ENCODE measurements around the gene TMEM222. TPM values are rescaled to one million over a fixed set of nuclear protein-coding genes. Genes with fewer than 3 reads are reported as not detected.

TMEM222 gene
- total RNA-seq, 1 donor from 2014 or later: 20.9 TPM

DNA sequence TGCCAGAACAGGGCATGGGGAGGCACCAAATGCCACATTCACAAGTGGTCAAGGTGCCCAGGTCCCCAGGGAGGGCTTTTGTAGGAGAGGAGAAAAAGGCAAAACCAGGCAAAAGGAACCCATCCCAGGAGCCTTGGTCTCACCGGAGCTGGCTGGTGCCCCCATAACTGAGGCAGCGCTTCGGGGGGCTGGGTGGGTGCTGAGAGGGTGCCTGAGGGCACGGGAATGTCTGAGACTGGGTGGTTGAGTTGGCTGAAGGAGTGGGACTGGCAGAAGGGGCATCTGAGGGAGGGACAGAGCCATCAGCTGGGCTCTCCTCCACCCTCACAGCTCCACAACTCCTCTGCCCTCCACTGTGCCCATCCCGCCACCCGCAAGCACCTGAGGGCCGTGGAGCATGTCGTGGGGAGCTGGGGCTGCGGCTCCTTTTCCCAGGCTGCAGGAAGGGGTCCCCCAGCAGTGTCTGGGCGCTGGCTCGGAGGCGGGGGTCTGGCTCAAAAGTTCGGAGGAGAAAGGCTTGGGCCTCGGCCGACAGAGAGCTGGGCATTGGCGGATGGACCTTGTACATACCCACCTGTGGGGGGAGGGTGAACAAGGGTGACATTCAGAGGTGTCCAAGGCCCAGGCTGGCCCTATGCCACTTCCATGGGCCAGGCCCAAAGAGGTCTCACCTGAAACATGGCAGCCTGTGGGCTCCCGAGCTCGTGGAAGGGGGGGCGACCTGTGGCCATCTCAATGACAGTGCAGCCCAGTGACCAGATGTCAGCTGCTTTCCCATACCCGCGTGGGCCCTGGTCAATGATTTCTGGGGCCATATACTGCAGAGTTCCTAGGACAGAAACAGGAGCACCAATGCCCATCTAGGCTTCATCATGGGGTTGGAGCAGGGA lies 36.3 kb downstream of the TMEM222 start:
- no peak for DNase-seq (ENCODE audit: low read depth in 2 of 2)

DNA sequence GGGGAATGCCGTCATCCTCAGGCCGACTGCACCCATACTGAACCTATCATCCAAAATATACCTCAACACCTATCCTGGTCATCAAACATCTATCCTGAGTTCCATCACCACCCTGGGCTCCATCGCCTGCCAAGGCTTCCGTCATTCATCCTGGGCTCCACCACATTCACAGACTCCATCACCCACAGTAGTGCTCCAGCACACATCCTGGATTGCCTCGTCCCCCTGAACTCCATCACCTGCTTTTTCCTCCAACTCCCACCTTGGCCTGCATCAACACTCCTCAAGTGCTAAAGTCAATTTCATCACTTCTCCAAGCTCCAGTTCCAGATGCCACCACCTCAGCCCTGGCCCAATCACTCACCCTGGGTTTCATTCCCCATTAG lies 37.0 kb downstream of the TMEM222 start:
- no peak for DNase-seq (ENCODE audit: low read depth in 2 of 2)

DNA sequence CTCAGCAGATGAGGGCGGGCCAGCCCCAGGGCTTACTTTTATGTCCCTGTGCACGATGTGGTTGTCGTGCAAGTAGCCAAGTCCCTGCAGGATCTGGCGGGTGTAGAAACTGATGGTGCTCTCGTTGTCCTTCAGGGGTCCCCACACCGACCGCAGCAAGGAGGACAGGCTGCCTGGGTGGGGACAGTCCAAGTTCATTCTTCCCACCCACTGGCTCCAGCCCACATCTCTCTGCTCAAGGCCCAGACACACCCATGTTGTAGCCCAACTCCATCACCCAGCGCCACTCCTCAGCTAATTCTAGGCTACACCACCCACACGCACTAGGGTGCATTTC lies 37.8 kb downstream of the TMEM222 start:
- no peak for DNase-seq (ENCODE audit: low read depth in 2 of 2)

DNA sequence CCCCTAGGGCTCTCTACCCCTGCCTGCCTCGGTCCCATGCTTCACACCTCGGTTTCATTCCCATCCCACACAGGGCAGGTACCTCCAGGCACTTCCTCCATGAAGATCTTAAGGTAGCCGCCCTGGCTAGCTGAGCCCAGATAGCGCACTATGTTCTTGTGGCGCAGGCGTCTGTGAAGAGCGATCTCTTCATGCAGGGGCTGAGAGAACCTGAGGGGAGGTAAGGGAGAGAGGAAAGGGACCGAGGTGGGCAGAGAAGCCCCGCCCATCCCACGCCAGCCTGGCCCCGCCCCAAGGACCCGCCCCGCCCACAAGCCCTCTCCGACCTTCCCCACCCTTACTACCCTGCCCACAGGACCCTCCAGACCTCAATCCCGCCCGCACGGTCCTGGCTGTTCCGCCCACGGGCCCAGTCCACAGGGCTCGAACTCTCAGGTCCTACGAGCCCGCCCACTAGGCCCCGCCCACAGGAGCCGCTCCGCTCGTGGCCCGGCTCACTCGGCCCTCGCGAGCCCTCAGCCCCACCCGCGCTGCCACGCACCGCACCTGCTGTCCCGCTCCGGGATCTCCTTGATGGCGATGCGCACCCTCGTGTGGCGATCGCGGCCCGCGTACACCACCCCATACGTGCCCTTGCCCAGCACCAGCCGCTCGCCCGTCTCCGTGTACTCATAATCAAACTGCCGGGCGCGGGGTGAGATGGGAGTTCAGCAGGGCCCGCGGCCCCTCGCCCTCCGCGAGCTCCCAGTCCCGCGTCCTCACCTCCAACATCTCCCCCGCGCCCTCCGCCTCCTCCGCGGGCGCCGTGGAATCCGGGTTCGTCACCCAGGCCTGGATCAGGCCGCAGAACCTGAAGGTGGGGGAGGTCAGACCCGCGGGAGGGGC lies 38.4 kb downstream of the TMEM222 start:
- peak in 1 of 2 donors; percentile 19 for DNase-seq (ENCODE audit: low read depth in 2 of 2)

DNA sequence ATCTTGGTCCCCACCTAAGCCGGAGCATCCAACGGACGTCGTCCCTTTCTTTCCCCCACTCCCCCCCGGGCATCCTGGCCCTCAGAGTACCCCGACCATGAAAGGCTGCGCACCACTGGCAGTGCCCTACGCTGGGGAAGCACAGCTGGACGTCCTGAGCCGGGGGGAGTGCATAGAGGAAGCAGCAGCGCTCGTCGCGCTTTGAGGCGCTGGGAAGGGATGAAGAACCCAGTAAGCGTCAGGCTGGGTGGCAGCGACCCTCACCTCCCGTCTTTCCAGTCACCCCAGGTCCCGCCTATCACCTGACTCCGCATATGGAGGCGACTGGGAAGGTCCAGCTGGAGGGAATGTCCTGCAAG lies 39.1 kb downstream of the TMEM222 start:
- DNase-seq (ENCODE audit: low read depth in 2 of 2): no peak

DNA sequence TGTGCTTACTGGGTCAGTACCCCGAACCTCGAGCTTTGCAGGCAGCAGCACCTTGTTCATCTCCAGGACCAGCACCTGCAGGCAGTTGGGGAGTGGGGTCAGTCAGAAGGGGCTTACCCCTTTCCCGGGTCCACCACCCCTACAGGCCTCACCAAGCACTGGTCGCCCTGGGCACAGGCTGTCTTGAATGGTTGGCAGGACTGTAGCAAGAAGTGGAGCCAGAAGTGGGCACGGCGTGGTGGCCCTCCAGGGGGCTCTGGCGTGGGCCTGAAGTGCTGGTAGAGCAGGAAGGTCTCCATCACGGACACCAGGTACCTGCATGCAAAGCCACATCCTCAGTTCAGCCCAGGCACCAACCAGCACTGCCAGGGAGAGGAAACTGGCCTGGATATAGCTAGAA lies 39.6 kb downstream of the TMEM222 start:
- no peak for DNase-seq (ENCODE audit: low read depth in 2 of 2)

DNA sequence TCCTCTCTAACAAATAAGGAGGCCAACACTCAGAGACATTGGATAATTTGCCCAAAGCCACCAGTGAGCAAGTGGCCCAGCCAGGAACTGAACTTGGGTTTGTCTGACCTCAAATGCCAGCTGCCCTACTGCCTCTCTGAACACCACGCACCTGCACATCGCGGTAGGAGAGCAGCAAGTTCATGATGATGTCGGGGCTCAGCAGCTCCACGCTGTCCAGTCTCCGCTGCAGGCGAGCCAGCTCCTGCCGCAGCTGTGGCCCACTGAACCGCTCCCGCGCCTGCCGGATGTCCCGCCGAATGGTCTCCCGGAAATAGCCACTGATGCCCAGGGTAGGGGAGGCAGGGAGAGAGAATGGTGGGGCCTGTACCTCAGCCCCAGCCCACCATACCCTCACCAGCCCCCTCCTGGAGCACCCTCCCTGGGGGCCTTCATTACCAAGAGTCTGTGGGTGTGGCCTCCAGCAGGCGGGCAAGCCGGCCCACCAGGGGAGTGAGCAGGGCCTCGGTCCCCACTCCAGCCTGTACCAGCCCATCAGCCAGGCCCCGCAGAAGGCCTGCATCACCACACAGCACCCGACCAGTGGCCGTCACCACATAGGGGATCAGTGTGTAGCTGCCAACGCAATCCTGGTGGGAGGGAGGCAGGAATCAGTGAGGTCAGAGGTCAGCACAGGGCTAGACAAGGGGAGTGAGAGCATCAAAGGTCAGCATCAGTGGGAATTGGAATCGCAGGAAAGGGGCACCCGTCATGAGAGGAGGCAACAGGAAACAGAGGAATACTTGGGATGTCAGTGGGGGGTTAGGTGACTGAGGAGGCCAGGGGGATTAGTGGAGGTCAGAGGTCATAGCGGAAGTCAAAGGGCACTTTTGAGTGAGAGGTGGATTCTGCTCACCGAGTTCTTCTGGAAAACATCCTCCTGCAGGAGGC lies 42.1 kb downstream of the TMEM222 start:
- DNase-seq (ENCODE audit: low read depth in 2 of 2): no peak

DNA sequence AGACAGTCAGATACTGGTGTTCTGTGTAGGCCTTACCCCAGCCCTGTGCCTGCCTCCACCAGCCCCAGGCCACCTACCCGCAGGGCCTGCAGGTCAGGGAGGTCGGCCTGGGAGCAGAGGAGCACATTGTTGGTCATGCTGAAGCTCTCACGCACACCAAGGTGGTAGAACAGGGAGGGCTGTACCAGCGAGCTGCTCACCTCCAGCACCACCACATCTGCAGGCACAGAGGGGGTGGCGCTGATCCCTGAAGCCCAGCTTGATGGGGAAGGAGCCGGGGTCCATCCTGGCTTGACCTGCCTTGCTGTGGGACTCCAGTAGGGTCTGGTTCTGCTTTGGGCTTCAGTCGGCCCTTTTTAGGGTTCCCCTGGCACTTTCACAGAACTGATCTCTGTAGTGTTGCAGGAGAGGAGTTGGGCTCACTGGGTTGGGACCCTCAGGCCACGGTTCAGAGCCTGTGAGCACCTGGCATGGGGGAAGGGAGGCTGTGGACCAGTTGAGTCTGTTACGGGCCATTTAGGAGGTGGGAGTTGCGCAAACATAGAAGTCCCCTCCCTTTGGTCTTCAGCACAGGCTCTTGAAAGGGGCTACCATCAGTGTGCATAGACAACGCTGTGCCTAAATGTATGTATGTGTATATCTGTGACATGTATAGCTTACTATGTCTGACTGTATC lies 42.9 kb downstream of the TMEM222 start:
- no peak for DNase-seq (ENCODE audit: low read depth in 2 of 2)

DNA sequence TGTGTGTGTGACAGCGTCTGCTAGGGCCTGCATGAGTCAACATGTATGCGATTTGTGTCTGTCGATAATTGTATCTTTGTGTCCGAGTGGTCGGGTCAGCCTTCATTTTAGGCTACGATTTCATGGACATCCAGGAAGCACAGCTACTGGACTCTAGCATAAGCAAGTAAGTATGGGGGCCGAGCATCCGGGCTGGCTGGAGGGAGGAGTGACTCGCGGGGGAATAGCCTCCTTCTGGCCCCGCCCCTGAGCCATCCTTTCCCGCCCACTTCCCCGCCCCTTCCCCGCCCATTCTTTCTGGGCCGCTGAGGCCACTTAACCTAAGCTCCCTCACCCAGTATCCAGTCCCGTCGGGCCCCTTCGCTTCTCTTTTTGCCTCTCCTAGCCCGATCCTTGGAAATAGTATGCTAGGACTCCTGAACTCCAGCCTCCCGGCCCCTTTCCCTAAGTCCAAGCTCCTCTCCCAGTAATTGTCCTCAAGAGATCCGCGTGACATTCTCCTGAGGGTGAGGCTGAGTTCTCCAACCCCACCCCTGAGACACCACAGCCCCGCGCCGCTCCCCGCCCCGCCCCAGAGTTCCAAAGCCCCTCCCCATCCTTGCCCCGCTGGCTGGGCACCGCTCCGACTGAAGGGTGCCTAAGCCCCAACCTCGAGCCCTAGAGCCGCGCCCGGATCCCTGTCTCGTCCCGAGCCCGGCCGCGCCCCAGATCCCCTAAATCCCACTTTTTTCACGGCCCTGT lies 43.6 kb downstream of the TMEM222 start:
- DNase-seq (ENCODE audit: low read depth in 2 of 2): peak; percentile 47 to 86

DNA sequence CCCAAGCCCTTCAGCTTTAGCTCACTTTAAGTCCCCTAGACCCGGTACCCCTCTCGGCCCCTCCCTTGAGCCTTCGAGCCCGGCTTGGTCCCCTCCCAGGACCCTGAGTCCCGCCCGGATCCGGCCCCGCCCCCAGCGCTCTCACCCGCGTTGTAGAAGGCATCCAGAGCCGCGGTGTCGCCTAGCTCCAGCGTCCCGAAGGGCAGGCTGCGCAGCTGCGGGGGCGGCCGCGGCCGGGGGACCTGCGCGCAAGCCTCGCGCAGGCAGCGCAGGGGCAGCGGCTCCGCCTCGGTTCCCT lies 44.1 kb downstream of the TMEM222 start:
- DNase-seq (ENCODE audit: low read depth in 2 of 2): peak; percentile 35 to 82

DNA sequence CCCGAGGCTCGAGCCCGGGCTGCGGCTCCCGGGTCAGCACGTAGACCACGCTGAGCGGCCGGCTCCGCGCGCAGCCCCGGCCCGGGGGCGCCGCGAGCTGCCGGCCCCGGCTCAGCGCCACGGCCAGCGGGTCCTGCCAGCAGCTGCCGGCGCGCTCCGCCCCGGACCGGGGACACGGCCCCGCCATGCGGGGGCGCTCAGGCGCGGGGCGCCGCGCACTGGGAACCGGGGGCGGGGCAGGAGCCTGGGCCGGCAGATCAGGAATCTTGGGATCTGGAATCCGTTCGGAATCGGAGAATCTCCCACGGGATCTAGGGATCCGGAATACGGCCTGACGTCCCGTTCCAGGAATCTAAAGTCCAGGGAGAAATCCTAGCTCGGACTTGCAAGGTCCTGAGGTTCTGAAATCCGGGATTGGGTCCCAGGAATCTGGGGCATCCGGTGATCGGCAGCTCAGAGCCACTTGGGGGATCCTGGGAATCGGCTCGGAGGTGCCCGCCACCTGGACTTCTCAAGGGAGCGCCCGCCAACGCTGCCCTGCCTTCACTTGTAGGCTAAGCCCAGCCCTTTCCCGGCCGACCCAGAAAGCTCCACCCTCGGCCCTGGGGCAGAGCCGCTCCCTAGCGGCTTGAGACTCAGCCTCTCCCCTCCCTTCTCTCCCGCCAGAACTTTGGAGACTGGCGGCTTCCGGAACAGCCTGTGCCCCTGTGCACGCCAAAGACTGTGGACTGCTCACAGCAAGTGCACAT lies 44.6 kb downstream of the TMEM222 start, which contains the start of gene MAP3K6:
MAP3K6 (minus strand) TSS at position 551 of the 749 bp plus-strand sequence; CDS start at position 187, 364 bp downstream.
- DNase-seq (ENCODE audit: low read depth in 2 of 2): peak; percentile 4 to 64

DNA sequence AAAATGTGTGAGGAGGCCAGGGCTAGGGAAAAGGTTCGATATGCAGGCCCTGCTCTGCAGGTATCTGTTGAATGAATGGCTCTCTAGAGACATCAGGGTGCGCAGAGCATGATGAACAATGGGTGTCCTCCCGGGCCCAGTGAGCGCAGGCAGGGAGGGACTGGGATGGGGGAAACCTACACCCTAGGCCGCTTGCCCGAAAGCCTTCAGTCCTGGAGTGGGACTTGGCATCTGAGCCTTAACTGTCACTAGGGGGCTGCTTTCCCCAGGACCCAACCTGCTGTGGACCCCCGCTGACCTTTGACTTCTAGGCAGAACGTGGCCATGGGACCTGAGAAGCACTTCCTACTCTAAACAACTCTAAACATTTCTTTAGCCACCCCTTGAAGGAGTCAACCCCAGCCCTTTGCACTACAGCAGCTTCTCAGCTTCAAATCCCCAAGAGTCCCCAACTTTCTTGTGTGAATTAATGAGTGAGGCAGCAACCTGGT lies 45.2 kb downstream of the TMEM222 start:
- no peak for DNase-seq (ENCODE audit: low read depth in 2 of 2)

DNA sequence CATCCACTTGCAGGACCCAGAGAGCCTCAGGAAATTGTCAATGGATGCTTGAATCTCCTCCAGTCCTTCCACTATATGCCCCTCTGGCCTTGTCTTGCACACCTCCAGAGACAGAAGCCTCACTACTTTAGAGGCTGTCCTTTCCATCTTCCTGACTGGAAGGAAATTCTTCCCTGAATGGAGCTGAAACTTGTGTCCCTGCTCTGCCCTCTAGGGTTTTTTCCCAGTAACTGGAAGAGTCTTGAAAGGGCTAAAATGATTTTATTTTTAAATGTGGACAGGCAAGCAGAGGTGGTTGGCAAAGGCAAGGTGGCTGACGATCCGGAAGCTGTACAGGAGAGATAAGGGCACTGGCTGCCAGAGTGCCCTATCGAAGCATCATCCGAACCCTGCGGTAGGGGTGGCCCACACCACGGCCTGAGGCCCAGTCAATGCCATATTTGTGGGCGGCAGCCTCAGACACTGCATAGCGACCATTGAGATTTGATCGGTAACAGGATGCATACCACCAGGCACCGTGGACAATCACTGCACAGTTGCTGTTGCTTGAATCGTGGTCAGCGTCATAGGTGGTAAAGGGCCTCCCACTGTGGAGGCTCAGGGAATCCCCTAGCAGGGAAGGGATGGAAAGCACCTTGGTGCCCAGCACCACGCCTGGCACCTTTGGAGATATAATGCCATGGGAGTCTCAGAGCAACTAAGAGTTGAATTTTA lies 47.1 kb downstream of the TMEM222 start:
- DNase-seq (ENCODE audit: low read depth in 2 of 2): peak in 1 of 2 donors; percentile 23

DNA sequence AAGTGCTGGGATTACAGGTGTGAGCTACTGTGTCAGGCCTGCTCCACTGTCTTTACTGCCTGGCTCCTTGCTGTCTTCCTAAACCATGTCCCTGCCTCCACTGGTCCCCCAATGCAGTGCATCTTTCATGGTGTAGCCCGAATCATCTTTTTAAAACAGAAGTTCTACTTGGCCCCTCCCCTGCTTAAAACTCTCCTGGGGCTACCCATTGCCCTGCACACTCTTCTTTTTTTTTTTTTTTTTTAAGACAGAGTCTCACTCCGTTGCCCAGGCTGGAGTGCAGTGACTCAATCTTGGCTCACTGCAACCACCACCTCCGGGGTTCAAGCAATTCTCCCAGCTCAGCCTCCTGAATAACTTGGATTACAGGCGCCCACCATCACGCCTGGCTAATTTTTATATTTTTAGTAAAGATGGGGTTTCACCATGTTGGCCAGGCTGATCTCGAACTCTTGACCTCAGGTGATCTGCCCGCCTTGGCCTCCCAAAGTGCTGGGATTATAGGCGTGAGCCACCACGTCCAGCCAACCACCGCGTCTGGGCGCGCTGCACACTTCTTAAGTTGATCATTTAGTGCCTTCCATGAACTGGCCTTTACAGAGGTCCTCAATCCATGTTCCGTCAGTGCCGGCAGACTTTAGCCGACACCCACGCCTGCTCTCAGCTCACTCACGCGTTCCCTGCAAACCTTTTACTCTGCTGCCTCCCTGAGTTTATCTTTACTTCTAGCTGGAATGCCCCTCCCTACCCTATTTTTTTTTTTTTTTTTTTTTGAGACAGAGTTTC lies 50.3 kb downstream of the TMEM222 start:
- DNase-seq (ENCODE audit: low read depth in 2 of 2): no peak

DNA sequence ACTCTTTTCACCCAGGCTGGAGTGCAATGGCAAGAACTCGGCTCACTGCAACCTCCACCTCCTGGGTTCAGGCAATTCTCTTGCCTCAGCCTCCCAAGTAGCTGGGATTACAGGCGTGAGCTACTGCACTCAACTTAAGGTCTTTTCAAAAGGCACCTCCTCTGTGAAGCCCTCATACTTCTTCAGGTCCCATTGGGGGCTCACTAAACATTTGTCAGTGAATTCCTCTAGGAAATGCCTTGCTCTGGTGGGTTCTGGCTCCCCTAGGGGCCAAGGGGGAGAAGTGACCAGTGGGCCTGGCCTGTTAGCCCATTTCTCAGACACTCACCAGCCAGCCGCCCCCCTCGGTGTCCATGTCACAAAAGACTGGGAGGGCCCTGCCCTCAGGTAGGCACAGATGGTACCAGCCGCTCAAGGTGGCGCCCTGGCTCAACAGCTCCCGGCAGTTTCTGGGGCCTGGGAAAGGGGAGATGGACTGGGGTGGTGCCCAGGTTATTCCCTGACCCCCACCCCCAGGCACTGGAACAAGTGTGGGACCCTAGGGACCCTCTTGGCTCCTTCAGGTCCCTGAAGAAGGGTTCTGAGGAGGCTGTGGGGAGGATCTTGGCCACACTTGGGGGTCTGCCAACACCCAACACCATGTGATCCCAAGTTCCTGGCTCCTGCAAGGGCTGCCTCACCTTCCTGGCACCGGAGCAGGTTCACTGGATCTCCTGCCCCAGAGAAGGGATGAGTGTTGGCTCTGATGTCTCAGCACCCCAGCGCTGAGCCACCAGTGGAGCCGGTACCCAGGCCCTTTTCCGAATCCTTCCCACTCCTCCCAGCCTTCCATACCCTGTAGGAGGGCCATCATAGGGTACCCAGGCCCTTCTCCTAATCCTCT lies 51.1 kb downstream of the TMEM222 start:
- DNase-seq (ENCODE audit: low read depth in 2 of 2): no peak

DNA sequence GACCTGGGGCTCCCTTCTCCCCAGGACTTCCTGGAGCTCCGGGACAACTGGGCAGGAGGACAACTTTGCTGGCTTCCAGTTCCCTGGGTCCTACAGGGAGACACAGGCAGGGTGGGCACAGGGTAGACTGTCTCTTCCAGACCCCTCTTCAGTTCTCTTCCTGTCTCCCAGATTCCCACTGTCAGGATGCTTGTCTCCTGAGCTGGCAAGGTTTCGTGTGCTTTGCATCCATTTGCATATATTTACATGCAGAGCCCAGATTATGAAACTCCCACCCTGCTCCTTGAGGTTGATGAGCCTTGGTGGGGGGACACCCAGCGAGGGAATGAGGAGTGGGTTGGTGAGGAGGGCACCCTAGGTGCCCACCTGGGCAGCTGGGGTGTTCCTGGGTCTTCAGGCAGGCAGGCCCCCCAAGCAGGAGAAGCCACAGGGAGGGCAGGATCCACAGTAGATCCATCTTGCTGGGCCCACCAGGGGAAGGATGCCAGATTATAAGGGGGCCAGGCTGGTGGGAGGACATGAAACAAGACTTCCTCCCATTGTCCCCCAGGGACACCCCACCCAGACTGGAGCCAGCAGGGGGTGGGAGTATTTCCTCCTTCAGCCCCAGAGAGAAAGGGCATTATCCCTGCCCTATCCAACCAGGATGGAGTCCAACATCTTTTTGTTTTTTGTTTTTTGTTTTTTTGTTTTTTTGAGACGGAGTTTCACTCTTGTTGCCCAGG lies 52.6 kb downstream of the TMEM222 start, which contains the start of gene FCN3:
FCN3 (minus strand) TSS at position 463 of the 725 bp plus-strand sequence; CDS start at position 457, 6 bp downstream.
- DNase-seq (ENCODE audit: low read depth in 2 of 2): no peak
